HEK293 (cell line): ENCODE data around the gene PRKD3.

Experiments used
- CTCF ChIP-seq: fragments of 450-650 bp; formaldehyde crosslinking; IDR thresholded peaks from 2 replicates; pipeline ENCODE4 v1.5.1; 2016; ENCODE audit warnings: missing biosample characterization, missing genetic modification characterization
- HOXD13 ChIP-seq: sonication (generic); formaldehyde crosslinking; IDR thresholded peaks from 2 replicates; pipeline ENCODE4 v1.8.0; 2022; ENCODE audit warnings: missing genetic modification reagents, borderline replicate concordance
- PRDM1 ChIP-seq: fragments of 450-650 bp; formaldehyde crosslinking; IDR thresholded peaks from 2 replicates; pipeline ENCODE4; 2016; ENCODE audit warnings: missing biosample characterization, missing genetic modification characterization
- REST ChIP-seq: fragments of 450-650 bp; formaldehyde crosslinking; IDR thresholded peaks from 2 replicates; pipeline ENCODE4 v1.5.1; 2016; ENCODE audit warnings: missing biosample characterization, missing genetic modification characterization
- ZBTB11 ChIP-seq: fragments of 450-650 bp; formaldehyde crosslinking; conservative IDR thresholded peaks from 2 replicates; pipeline ENCODE4 v1.5.1; 2016; ENCODE audit warnings: low read depth, missing biosample characterization, missing genetic modification characterization
- ZBTB21 ChIP-seq: fragments of 450-650 bp; formaldehyde crosslinking; IDR thresholded peaks from 2 replicates; pipeline ENCODE4 v1.5.1; 2017; ENCODE audit warnings: missing biosample characterization, missing genetic modification characterization
- ZBTB8A ChIP-seq: fragments of 450-650 bp; formaldehyde crosslinking; IDR thresholded peaks from 2 replicates; pipeline ENCODE4 v1.5.1; 2016; ENCODE audit warnings: missing biosample characterization, missing genetic modification characterization
- ZNF416 ChIP-seq: fragments of 450-650 bp; formaldehyde crosslinking; IDR thresholded peaks from 2 replicates; pipeline ENCODE4 v1.5.1; 2016; ENCODE audit warnings: missing biosample characterization, missing genetic modification characterization
- ZNF488 ChIP-seq: fragments of 450-650 bp; formaldehyde crosslinking; IDR thresholded peaks from 2 replicates; pipeline ENCODE4 v1.5.1; 2016; ENCODE audit warnings: missing biosample characterization, missing genetic modification characterization
- ZNF513 ChIP-seq: fragments of 450-650 bp; IDR thresholded peaks from 2 replicates; pipeline ENCODE4 v1.5.1; 2018; ENCODE audit warnings: missing biosample characterization, missing genetic modification characterization

- TF ChIP-seq HOXD13 (no peak), ZNF488 (tag by site-specific recombination) (no peak), ZNF416 (tag by site-specific recombination) (no peak), CTCF (no peak), ZBTB11 (tag by site-specific recombination) (no peak), ZBTB8A (tag by site-specific recombination) (no peak), REST (no peak), ZBTB21 (no peak), ZNF513 (tag by site-specific recombination) (no peak), PRDM1 (tag by site-specific recombination) (no peak)
These were observed 31.1 kb upstream of the PRKD3 start for GRCh38 chr2:37355735-37356134.
